CD4-positive, alpha-beta T cell treated with Interleukin-17A for 1 hour (primary cell): Measurements from ENCODE around the gene PHTF2.

Source experiments
- DNase-seq: peaks from one replicate; pipeline ENCODE4 v3.0.0-alpha.2; 2020

The PHTF2 gene

GRCh38 chr7:78002021-78002420 lies 203.4 kb downstream of the PHTF2 start:
- no peak for DNase-seq

DNA sequence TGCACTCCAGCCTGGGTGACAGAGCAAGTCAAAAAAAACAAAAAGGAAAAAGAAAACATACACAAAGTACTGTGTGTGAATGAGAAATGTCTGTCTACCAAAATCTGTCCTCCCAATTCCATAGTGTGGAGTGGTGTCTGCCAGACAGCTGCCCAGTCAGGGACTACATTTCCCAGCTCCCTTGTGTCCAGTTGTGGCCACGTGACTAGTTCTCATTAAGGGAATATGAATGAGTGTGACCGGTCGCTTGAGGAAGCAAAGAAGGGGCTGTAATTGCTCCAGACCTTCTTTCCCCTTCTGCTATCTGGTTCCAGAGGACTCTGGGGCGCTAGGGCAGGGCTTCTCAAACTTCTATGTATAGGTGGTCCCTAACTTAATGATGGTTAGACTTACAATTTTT lies 204.1 kb downstream of the PHTF2 start:
- DNase-seq, result no peak

DNA sequence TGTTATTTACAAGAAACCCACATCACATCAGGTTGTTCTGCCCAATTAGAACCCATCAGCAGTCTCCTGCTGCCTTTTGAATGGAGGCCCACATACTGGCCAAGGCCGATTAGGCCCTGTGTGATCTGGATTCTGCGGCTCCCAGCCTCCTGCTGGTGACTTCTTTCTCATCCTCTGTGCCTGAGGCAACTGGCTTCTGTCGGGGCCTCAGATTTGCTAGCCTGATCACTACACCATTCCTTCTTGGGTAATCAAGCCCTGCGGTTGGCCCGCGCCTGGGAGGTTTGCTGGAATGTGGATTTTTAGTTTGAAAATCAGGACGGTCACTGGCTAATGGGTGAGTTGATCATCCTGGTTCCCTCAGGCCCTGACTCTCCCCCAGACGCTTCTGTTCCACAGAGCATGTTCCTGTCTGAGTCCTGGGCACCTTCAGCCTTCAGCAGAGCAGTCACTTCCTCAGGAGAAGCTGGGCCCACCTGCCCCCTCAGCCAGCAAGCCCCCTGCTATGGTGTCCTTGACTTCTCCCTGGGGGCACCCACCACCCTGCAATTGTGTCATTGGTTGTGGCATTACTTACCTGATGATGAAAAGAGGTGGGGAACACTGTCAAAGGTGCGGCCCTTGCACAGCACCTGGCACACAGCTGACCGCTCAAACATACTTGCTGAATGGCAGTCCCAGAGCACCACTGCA lies 207.6 kb downstream of the PHTF2 start:
- DNase-seq, result no peak
